ENCODE data around the gene PLPP4.

DNA sequence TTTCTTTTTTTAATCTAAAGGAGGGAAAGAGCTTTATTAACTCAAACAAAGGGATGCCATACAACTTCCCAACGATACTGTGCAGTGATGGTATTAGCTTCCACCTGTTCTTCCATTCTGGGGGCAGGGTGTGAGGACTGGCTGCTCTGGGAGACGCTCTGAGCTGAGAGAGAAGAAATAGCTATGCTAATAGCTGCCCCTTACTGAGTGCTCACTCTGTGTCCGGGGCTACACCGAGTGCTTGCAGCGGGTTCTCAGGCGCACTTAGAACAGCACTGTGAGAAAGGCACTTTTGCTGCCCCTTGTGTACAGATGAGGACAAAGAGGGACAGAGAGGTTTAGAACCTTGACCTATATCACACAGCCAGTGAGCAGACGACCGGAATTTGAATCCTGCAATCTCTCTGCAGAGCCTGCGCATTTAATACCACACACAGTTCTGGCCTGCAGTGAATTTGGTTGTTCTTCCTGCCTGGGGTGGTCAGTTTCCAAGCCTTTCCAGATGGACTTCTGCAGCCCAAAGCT lies 142.2 kb downstream of the PLPP4 start:
- TF ChIP-seq, protein P1, sequence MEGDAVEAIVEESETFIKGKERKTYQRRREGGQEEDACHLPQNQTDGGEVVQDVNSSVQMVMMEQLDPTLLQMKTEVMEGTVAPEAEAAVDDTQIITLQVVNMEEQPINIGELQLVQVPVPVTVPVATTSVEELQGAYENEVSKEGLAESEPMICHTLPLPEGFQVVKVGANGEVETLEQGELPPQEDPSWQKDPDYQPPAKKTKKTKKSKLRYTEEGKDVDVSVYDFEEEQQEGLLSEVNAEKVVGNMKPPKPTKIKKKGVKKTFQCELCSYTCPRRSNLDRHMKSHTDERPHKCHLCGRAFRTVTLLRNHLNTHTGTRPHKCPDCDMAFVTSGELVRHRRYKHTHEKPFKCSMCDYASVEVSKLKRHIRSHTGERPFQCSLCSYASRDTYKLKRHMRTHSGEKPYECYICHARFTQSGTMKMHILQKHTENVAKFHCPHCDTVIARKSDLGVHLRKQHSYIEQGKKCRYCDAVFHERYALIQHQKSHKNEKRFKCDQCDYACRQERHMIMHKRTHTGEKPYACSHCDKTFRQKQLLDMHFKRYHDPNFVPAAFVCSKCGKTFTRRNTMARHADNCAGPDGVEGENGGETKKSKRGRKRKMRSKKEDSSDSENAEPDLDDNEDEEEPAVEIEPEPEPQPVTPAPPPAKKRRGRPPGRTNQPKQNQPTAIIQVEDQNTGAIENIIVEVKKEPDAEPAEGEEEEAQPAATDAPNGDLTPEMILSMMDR (IDR thresholded peaks at IDR 0.05), result no peak
- TF ChIP-seq POLR2A (IDR thresholded peaks at IDR 0.05) (no peak), POLR2AphosphoS5 (IDR thresholded peaks at IDR 0.05) (no peak)
